ENCODE measurements around the gene GALC. TPM values are rescaled to one million over a fixed set of nuclear protein-coding genes. Genes with fewer than 3 reads are reported as not detected.

Gene GALC
- total RNA-seq, 1 donor from 2014 or later, result 24.5 TPM

DNA sequence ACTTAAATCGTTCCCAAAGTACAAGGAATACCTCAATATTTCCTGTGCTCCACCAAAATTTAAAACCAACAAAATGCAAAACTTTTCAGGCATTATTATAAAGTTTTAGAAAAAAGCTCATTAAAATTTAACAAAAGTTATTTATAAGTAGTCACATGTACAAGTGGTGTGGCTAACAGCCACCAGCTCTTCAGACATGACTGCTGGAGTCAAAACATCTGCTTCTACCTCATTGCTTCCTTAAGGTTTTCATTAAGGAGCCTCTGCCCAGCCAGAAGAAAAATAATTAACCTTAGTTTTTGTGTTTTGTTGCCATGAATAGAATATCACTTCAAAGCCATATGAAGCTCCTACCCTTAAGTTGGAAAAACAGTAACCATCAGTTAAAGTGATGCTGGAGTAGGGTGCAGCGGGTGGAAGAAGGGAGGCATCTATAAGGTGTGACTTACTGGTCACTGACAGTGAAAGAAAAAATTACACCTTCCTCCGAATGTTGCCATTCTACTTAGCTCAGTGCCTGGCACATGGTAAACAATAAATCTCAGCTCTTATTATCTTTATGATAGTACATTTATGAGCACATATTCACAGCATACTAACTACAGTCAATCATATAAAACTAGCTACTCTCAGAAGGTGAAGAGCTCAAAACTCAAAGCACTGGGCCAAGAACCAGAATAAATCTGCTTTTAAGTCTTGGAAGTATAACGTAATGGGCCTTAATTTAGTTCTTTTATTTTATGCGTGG is 57.7 kb downstream of the GALC start:
- H3K4me1 ChIP-seq (ENCODE audit: control insufficient read depth in 3 of 3, insufficient read depth in 3 of 3, low read length in 3 of 3), result no peaks in the 10 kb centered on the region
- H3K27me3 ChIP-seq (ENCODE audit: control insufficient read depth in 3 of 3, insufficient read depth in 3 of 3, low read length in 3 of 3), result no peaks in the 10 kb centered on the region
- H3K36me3 ChIP-seq (ENCODE audit: control insufficient read depth in 3 of 3, insufficient read depth in 3 of 3, low read length in 3 of 3), result peaks cover 2 to 17% (median 11%) of the 10 kb centered on the region in 3 donors
- H3K9me3 ChIP-seq (ENCODE audit: control insufficient read depth in 3 of 3, low read length in 3 of 3), result no peaks in the 10 kb centered on the region
- H3K9ac ChIP-seq (ENCODE audit: low read depth in 1 of 3, low read length in 3 of 3), result no peak overlapping the region
- no peak overlapping the region for H3K27ac ChIP-seq (ENCODE audit: low read depth, low read length)
- no peak overlapping the region for H3K4me3 ChIP-seq (ENCODE audit: low read length in 3 of 3)

DNA sequence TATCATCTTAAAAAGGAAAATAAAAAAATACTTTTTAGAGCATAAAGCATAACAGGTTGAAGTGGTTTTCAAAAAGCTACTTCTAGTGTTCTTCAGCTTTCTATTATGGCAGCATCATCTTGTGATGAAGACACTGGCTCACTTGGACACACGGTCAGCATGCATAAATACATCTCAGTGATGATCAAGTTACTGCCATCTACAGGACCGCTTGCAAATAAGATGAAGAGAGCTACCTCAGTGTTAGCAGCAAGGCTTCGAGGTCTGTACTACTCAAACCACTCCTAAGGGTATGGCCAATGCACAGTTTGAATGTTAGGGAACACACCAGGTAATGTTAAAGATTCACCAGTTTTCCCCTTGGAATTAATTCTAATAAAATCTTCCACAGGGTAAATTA is 58.8 kb downstream of the GALC start:
- H3K27me3 ChIP-seq (ENCODE audit: control insufficient read depth in 3 of 3, insufficient read depth in 3 of 3, low read length in 3 of 3), result no peaks in the 10 kb centered on the region
- H3K9ac ChIP-seq (ENCODE audit: low read depth in 1 of 3, low read length in 3 of 3), result no peak overlapping the region
- no peak overlapping the region for H3K27ac ChIP-seq (ENCODE audit: low read depth, low read length)
- H3K9me3 ChIP-seq (ENCODE audit: control insufficient read depth in 3 of 3, low read length in 3 of 3), result no peaks in the 10 kb centered on the region
- H3K4me1 ChIP-seq (ENCODE audit: control insufficient read depth in 3 of 3, insufficient read depth in 3 of 3, low read length in 3 of 3), result no peaks in the 10 kb centered on the region
- H3K36me3 ChIP-seq (ENCODE audit: control insufficient read depth in 3 of 3, insufficient read depth in 3 of 3, low read length in 3 of 3), result peaks cover 0 to 17% (median 7%) of the 10 kb centered on the region in 3 donors
- no peak overlapping the region for H3K4me3 ChIP-seq (ENCODE audit: low read length in 3 of 3)

DNA sequence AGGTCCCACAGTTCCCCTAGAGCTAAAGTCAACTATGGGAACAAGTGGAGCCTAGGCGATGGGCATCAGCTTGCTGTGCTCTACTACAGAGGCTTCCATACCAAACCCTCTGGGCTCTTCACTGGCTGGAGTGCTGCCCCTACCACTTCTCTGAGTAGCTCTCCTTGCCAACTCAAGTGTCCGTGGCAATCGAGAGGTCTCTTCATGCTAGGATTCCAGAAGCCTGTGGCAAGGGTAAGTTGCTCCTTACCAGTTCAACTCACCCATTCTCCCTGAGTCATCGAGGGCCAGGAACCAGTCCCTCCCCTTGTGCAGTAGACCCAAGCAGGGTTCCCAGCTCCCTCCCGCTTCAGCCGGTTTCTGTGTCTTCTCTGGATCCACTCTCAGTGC is 76.1 kb downstream of the GALC start:
- no peaks in the 10 kb centered on the region for H3K9me3 ChIP-seq (ENCODE audit: control insufficient read depth in 3 of 3, low read length in 3 of 3)
- H3K4me1 ChIP-seq (ENCODE audit: control insufficient read depth in 3 of 3, insufficient read depth in 3 of 3, low read length in 3 of 3), result no peaks in the 10 kb centered on the region
- no peak overlapping the region for H3K9ac ChIP-seq (ENCODE audit: low read depth in 1 of 3, low read length in 3 of 3)
- no peaks in the 10 kb centered on the region for H3K36me3 ChIP-seq (ENCODE audit: control insufficient read depth in 3 of 3, insufficient read depth in 3 of 3, low read length in 3 of 3)
- H3K4me3 ChIP-seq (ENCODE audit: low read length in 3 of 3), result no peak overlapping the region
- no peaks in the 10 kb centered on the region for H3K27me3 ChIP-seq (ENCODE audit: control insufficient read depth in 3 of 3, insufficient read depth in 3 of 3, low read length in 3 of 3)
- no peak overlapping the region for H3K27ac ChIP-seq (ENCODE audit: low read depth, low read length)

DNA sequence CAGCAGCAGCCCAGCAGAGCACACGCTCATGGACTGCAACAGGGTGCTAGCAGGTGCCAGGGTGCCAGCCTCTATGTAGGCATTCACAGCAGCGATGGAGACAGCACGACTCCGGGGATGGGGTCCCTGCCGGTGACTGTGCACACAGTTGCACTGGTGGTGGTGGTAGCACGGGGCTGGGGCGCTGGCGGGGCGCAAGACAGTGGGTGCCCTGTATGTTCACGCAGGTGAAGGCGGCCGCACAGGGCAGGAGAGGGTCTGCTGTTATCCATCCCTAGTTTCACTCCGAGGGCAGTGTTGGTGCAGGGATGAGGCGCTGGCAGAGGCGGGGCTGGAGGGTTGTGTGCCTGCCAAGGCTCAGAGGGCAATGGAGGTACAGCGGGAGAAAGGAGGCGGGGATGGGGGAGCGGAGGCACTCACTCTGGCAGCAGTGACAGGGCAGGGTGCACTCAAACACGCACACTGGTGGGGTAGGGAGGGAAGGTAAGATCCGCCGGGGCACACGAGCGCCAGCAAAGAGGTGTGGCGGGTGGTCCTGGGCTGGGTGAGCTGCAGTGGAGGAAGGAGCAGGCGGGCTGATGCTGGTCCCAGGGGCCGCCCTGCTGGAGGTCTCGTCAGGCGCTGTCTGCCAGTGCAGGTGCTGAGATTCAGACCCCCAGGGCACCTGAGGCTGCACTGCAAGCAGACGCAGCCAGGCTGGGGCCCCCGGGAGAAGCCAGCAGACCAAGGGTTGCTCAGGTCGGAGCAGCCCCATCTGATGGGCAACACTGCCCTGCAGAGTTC is 76.7 kb downstream of the GALC start:
- Histone ChIP-seq H3K9me3 (ENCODE audit: control insufficient read depth in 3 of 3, low read length in 3 of 3) (no peaks in the 10 kb centered on the region), H3K4me1 (ENCODE audit: control insufficient read depth in 3 of 3, insufficient read depth in 3 of 3, low read length in 3 of 3) (no peaks in the 10 kb centered on the region), H3K36me3 (ENCODE audit: control insufficient read depth in 3 of 3, insufficient read depth in 3 of 3, low read length in 3 of 3) (no peaks in the 10 kb centered on the region), H3K9ac (ENCODE audit: low read depth in 1 of 3, low read length in 3 of 3) (no peak overlapping the region), H3K27me3 (ENCODE audit: control insufficient read depth in 3 of 3, insufficient read depth in 3 of 3, low read length in 3 of 3) (no peaks in the 10 kb centered on the region), H3K27ac (ENCODE audit: low read depth, low read length) (no peak overlapping the region), H3K4me3 (ENCODE audit: low read length in 3 of 3) (no peak overlapping the region)

DNA sequence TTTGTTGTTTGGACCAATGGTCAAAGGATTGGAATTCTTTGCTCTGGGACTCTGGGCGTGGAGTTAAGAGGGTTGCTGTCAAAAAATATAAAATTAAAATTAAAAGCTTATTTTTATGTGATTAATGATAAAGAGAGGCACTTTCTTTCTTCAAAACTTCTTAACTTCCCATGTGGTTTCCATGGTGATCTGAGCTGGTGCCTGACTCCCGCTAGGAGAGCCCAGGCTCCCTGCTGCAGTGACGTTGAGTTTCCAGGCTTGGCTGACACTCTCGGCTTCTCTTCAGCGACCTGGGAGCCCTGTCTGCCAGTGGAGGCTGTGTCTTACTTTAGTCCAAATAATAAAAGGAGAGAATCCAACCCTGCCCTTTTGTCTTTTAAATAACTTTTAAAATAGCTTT is 84.4 kb downstream of the GALC start:
- peaks cover 3 to 11% (median 5%) of the 10 kb centered on the region in 3 donors for H3K9me3 ChIP-seq (ENCODE audit: control insufficient read depth in 3 of 3, low read length in 3 of 3)
- H3K9ac ChIP-seq (ENCODE audit: low read depth in 1 of 3, low read length in 3 of 3), result no peak overlapping the region
- H3K4me1 ChIP-seq (ENCODE audit: control insufficient read depth in 3 of 3, insufficient read depth in 3 of 3, low read length in 3 of 3), result no peaks in the 10 kb centered on the region
- H3K27me3 ChIP-seq (ENCODE audit: control insufficient read depth in 3 of 3, insufficient read depth in 3 of 3, low read length in 3 of 3), result peaks cover 0 to 4% (median 0%) of the 10 kb centered on the region in 3 donors
- H3K36me3 ChIP-seq (ENCODE audit: control insufficient read depth in 3 of 3, insufficient read depth in 3 of 3, low read length in 3 of 3), result no peaks in the 10 kb centered on the region
- H3K27ac ChIP-seq (ENCODE audit: low read depth, low read length), result no peak overlapping the region
- no peak overlapping the region for H3K4me3 ChIP-seq (ENCODE audit: low read length in 3 of 3)

DNA sequence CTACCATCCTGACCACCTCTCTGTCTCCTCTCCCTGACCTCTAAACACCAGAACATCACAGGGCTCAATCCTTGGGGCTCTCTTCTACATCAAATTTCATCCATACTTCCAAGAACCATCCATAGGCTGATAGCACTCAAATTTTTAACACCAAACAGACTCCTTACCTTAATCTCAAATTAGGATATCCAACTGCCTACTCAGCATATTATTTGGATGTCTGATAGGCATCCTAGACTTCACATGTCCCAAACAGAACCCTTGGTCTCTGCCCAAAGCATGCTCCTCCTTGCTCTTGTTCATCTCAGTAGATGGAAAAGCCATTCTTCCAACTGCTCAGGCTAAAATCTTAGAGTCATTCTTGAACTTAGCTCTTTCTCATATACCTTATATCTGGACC is 91.3 kb downstream of the GALC start:
- Histone ChIP-seq H3K9ac (ENCODE audit: low read depth in 1 of 3, low read length in 3 of 3) (no peak overlapping the region), H3K27me3 (ENCODE audit: control insufficient read depth in 3 of 3, insufficient read depth in 3 of 3, low read length in 3 of 3) (peaks cover 0 to 11% (median 0%) of the 10 kb centered on the region in 3 donors), H3K4me3 (ENCODE audit: low read length in 3 of 3) (no peak overlapping the region), H3K9me3 (ENCODE audit: control insufficient read depth in 3 of 3, low read length in 3 of 3) (no peaks in the 10 kb centered on the region), H3K27ac (ENCODE audit: low read depth, low read length) (no peak overlapping the region), H3K36me3 (ENCODE audit: control insufficient read depth in 3 of 3, insufficient read depth in 3 of 3, low read length in 3 of 3) (no peaks in the 10 kb centered on the region), H3K4me1 (ENCODE audit: control insufficient read depth in 3 of 3, insufficient read depth in 3 of 3, low read length in 3 of 3) (no peaks in the 10 kb centered on the region)

DNA sequence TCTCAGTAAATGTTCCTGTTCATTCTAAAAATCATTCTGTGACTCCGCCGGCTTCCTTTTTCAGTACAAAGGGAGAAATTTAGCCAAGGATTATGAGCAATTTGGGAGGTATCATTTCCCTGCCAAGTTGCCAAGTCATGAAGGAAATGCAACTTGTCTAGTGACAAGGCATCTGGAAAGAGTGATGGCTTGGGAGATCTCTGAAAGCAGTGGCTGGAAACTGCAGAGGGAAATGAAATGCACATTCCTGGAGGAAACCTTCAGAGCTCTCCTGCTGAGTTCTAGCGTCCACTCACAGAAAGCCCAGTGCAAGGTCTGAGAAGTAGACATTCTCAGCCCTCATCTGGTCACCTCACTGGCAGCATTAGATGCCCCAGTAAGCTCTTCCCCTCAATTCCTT is 91.7 kb downstream of the GALC start:
- no peak overlapping the region for H3K27ac ChIP-seq (ENCODE audit: low read depth, low read length)
- no peaks in the 10 kb centered on the region for H3K9me3 ChIP-seq (ENCODE audit: control insufficient read depth in 3 of 3, low read length in 3 of 3)
- no peak overlapping the region for H3K9ac ChIP-seq (ENCODE audit: low read depth in 1 of 3, low read length in 3 of 3)
- H3K4me3 ChIP-seq (ENCODE audit: low read length in 3 of 3), result no peak overlapping the region
- H3K36me3 ChIP-seq (ENCODE audit: control insufficient read depth in 3 of 3, insufficient read depth in 3 of 3, low read length in 3 of 3), result no peaks in the 10 kb centered on the region
- H3K4me1 ChIP-seq (ENCODE audit: control insufficient read depth in 3 of 3, insufficient read depth in 3 of 3, low read length in 3 of 3), result no peaks in the 10 kb centered on the region
- H3K27me3 ChIP-seq (ENCODE audit: control insufficient read depth in 3 of 3, insufficient read depth in 3 of 3, low read length in 3 of 3), result peaks cover 0 to 11% (median 0%) of the 10 kb centered on the region in 3 donors

DNA sequence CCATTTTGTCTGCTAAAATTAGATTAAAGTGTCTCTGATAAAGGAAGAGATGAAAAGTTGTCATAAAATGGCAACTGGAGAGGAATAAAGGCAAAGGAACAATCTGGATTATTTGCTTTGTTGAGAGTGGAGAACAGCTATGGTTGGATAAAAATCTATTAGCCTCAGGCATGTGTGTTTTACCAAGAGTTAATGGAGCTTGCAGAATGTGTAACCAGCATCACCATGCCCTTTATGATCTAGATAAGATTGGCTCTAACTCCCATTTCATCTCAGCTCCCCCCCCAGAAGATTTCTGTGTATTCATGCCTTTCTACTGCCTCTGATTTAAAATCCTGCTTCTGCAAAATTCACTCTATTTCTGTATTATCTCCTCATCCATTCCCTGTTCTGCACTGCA is 93.8 kb downstream of the GALC start:
- Histone ChIP-seq H3K9ac (ENCODE audit: low read depth in 1 of 3, low read length in 3 of 3) (no peak overlapping the region), H3K4me3 (ENCODE audit: low read length in 3 of 3) (no peak overlapping the region), H3K4me1 (ENCODE audit: control insufficient read depth in 3 of 3, insufficient read depth in 3 of 3, low read length in 3 of 3) (no peaks in the 10 kb centered on the region), H3K27me3 (ENCODE audit: control insufficient read depth in 3 of 3, insufficient read depth in 3 of 3, low read length in 3 of 3) (peaks cover 0 to 7% (median 0%) of the 10 kb centered on the region in 3 donors), H3K36me3 (ENCODE audit: control insufficient read depth in 3 of 3, insufficient read depth in 3 of 3, low read length in 3 of 3) (no peaks in the 10 kb centered on the region), H3K27ac (ENCODE audit: low read depth, low read length) (no peak overlapping the region), H3K9me3 (ENCODE audit: control insufficient read depth in 3 of 3, low read length in 3 of 3) (no peaks in the 10 kb centered on the region)

DNA sequence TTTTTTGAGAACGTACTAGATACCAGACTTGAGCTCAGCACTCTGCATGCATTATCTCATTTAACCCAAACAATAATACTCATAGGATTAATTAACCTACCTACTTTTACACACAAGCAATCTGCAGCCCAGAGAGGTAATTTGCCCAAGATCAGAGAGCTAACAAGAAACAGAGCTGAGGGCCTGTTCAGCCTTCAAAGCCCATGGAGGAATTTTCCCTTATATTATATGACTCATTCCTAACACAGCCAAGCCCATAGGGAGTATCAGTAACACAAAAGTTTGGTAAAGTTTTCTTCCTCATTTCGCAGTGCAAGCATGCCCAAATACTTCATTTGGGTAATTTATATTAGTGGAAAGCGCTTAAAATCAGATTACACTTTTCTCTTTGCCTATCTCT is 94.7 kb downstream of the GALC start:
- Histone ChIP-seq H3K9ac (ENCODE audit: low read depth in 1 of 3, low read length in 3 of 3) (no peak overlapping the region), H3K4me1 (ENCODE audit: control insufficient read depth in 3 of 3, insufficient read depth in 3 of 3, low read length in 3 of 3) (no peaks in the 10 kb centered on the region), H3K27ac (ENCODE audit: low read depth, low read length) (no peak overlapping the region), H3K36me3 (ENCODE audit: control insufficient read depth in 3 of 3, insufficient read depth in 3 of 3, low read length in 3 of 3) (no peaks in the 10 kb centered on the region), H3K27me3 (ENCODE audit: control insufficient read depth in 3 of 3, insufficient read depth in 3 of 3, low read length in 3 of 3) (peaks cover 0 to 7% (median 0%) of the 10 kb centered on the region in 3 donors), H3K4me3 (ENCODE audit: low read length in 3 of 3) (no peak overlapping the region), H3K9me3 (ENCODE audit: control insufficient read depth in 3 of 3, low read length in 3 of 3) (no peaks in the 10 kb centered on the region)

Data from skeletal muscle tissue (tissue), 4 donors.